GM06990 (cell line): ENCODE data around the gene GABRR2.

Experiments
- DNase-seq: peaks from one replicate; pipeline ENCODE4 v3.0.0-alpha.2; 2011; ENCODE audit not compliant: insufficient read length; ENCODE audit errors: extremely low read depth
- H3K27me3 ChIP-seq: replicated peaks from 2 replicates; pipeline ENCODE4 v1.6.0; 2011; ENCODE audit warnings: low read length; ENCODE audit not compliant: control insufficient read depth, insufficient read depth
- H3K36me3 ChIP-seq: 2 replicates; pipeline ENCODE4 v1.5.1; 2011; ENCODE audit warnings: low read length; ENCODE audit not compliant: control insufficient read depth, insufficient read depth
- H3K4me3 ChIP-seq: replicated peaks from 2 replicates; pipeline ENCODE4 v1.5.1; 2011; ENCODE audit warnings: low read depth, mild to moderate bottlenecking, control low read depth, low read length
- TF ChIP-seq, protein P1 (sequence below): IDR thresholded peaks from 2 replicates; pipeline ENCODE4 v1.5.1; 2011; ENCODE audit warnings: low read length, control low read depth, mild to moderate bottlenecking, inconsistent platforms; ENCODE audit not compliant: insufficient read depth, poor library complexity, severe bottlenecking

Gene GABRR2

DNA sequence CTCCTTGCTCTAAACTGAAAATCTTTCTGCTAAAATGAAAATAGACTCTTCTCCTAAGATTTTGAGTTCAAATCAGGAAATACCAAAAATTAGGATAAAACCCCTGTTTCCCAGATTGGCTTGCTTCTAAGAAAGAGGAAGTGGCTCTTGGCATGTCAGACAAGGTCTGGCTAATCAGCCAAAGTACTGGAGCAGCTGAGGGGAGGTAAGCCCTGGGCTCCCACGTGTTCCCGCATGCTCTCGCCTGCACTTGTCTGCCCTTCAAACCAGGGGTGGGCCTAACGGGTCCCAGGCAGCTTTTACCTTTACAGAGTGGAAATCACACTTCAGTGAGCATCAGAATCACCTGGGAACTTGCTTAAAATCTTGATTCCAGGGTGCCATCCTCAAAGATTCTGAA lies 54.8 kb downstream of the GABRR2 start:
- DNase-seq: no peak
- H3K27me3 ChIP-seq: no peaks in the 10 kb centered on the region
- no peaks in the 10 kb centered on the region for H3K36me3 ChIP-seq
- TF ChIP-seq, protein P1, sequence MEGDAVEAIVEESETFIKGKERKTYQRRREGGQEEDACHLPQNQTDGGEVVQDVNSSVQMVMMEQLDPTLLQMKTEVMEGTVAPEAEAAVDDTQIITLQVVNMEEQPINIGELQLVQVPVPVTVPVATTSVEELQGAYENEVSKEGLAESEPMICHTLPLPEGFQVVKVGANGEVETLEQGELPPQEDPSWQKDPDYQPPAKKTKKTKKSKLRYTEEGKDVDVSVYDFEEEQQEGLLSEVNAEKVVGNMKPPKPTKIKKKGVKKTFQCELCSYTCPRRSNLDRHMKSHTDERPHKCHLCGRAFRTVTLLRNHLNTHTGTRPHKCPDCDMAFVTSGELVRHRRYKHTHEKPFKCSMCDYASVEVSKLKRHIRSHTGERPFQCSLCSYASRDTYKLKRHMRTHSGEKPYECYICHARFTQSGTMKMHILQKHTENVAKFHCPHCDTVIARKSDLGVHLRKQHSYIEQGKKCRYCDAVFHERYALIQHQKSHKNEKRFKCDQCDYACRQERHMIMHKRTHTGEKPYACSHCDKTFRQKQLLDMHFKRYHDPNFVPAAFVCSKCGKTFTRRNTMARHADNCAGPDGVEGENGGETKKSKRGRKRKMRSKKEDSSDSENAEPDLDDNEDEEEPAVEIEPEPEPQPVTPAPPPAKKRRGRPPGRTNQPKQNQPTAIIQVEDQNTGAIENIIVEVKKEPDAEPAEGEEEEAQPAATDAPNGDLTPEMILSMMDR: no peak
- H3K4me3 ChIP-seq: no peak overlapping the region

GRCh38 chr6:89258912-89259311 lies 56.2 kb downstream of the GABRR2 start:
- TF ChIP-seq, protein P1: no peak
- no peaks in the 10 kb centered on the region for H3K27me3 ChIP-seq
- no peaks in the 10 kb centered on the region for H3K36me3 ChIP-seq
- DNase-seq: no peak
- no peak overlapping the region for H3K4me3 ChIP-seq

DNA sequence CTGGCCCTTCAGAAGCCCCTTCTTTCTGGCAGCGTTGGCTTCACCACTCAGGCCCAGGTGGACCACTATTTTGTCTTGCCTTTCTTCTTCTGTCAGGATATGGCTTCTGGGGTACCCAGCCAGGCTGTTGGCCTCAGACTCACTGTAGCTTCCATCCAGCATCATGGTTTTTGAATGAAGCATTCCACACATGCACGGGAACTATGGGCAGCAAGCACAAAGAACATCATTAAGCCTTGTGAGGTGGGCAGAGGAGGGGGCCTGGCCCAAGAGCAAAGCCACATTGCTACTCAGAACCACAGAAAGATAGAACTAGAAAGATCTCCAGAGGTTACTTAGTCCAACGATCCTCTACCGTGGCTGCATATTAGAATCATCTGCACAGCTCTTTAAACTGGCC lies 57.3 kb downstream of the GABRR2 start:
- TF ChIP-seq, protein P1: no peak

DNA sequence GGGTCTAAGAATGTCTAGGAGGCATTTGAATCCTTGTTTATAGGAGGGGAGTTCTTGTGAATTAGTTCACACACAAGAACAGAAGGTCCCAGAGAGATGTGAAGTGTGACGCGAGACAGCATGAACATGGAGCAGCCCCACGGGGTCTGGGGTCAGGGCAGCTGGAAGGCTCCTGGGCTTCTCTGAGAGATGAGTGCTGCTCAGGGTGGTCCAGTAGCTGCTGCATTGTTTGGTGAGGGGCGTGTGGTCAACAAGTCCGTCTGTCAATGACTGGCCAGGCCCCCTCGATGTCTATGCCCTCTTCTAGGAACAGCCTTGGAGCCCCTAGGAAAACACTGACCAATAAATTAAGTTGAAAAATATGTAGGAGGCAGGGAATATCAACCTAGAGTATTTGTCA lies 57.8 kb downstream of the GABRR2 start:
- H3K36me3 ChIP-seq: no peaks in the 10 kb centered on the region
- no peak for DNase-seq
- no peaks in the 10 kb centered on the region for H3K27me3 ChIP-seq
- TF ChIP-seq, protein P1: no peak
- no peak overlapping the region for H3K4me3 ChIP-seq

More for the DNA sequence above, 57.3 kb downstream of the GABRR2 start:
- Histone ChIP-seq H3K27me3 (no peaks in the 10 kb centered on the region), H3K4me3 (no peak overlapping the region), H3K36me3 (no peaks in the 10 kb centered on the region)
- DNase-seq: no peak

- DNase-seq: no peak
- TF ChIP-seq, protein P1: no peak
- H3K27me3 ChIP-seq: no peaks in the 10 kb centered on the region
- H3K4me3 ChIP-seq: no peak overlapping the region
- H3K36me3 ChIP-seq: no peaks in the 10 kb centered on the region
Measured at GRCh38 chr6:89255417-89255816, 59.7 kb downstream of the GABRR2 start.

- Histone ChIP-seq H3K36me3 (no peaks in the 10 kb centered on the region), H3K4me3 (no peak overlapping the region), H3K27me3 (no peaks in the 10 kb centered on the region)
- no peak for DNase-seq
- TF ChIP-seq, protein P1: no peak
Measured at GRCh38 chr6:89254569-89254968, 60.5 kb downstream of the GABRR2 start.
